NT2/D1 (cell line): ENCODE measurements around the gene ATM.

Experiments
- SUZ12 ChIP-seq: IDR thresholded peaks from 2 replicates; pipeline ENCODE4 v1.6.1; 2011; ENCODE audit not compliant: insufficient read length, insufficient read depth; ENCODE audit errors: extremely low read depth
- YY1 ChIP-seq: IDR thresholded peaks from 2 replicates; pipeline ENCODE4 v1.6.1; 2011; ENCODE audit not compliant: insufficient read length, insufficient read depth
- ZNF274 ChIP-seq: IDR thresholded peaks from 2 replicates; pipeline ENCODE4 v1.6.1; 2011; ENCODE audit warnings: mild to moderate bottlenecking, low read depth, low read length

DNA sequence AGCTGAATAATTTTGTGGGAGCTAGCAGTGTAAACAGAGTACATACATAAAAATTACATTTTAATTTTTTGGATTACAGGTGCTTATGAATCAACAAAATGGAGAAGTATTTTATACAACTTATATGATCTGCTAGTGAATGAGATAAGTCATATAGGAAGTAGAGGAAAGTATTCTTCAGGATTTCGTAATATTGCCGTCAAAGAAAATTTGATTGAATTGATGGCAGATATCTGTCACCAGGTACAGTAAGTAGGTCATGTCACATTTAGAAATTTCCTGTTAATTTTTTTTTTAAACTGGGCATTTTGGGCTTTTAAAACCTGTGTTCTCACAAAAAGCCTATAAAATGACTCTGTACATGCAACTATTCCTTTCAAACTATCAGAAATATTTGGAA lies 24.0 kb downstream of the ATM start:
- no peak for TF ChIP-seq YY1
- no peak for TF ChIP-seq ZNF274
- no peak for TF ChIP-seq SUZ12
